H1 (cell line): ENCODE measurements around the gene LRP3. TPM values are rescaled to one million over a fixed set of nuclear protein-coding genes. Genes with fewer than 3 reads are reported as not detected.
A peak's percentile ranks its signal among the peaks of the same experiment; 100 is the strongest.

Experiments used
- CTCF ChIA-PET: fragments of 300-600 bp; sonication (Branson Sonifier 250); formaldehyde crosslinking; loops from one replicate; lab custom pipeline; 2021; ENCODE audit not compliant: partially characterized antibody; lab: Charles Lee
- POLR2A ChIA-PET: fragments of 300-600 bp; sonication (Branson Sonifier 250); formaldehyde crosslinking; loops from one replicate; lab custom pipeline; 2021; ENCODE audit warnings: inconsistent platforms; ENCODE audit not compliant: partially characterized antibody; lab: Charles Lee
- DNase-seq, 2 experiments: peaks; one replicate each; pipeline versions ENCODE4 v3.0.0 to v3.0.0-alpha.2; 2010 to 2022; ENCODE audit warnings: low spot score in 2 of 2, low read depth in 1 of 2, mixed read lengths in 1 of 2
- FAIRE-seq: peaks from 2 replicates; lab custom pipeline; 2011; peaks lifted over from hg19 to GRCh38; lab: Jason Lieb, UNC
- H2AFZ ChIP-seq: 2 replicates; pipeline ENCODE4 v1.8.1; 2012; ENCODE audit warnings: low read length, inconsistent platforms
- H2AK5ac ChIP-seq: 2 replicates; pipeline ENCODE4 v1.6.1; 2013; ENCODE audit warnings: low read depth, low read length
- H2BK120ac ChIP-seq: replicated peaks from 2 replicates; pipeline ENCODE3; 2013; ENCODE audit warnings: low read depth, low read length, inconsistent platforms
- H2BK12ac ChIP-seq: 2 replicates; pipeline ENCODE4 v1.6.1; 2013; ENCODE audit warnings: low read depth, low read length
- H2BK15ac ChIP-seq: 2 replicates; pipeline ENCODE4 v1.6.1; 2013; ENCODE audit warnings: low read length
- H2BK20ac ChIP-seq: 2 replicates; pipeline ENCODE4 v1.6.1; 2013; ENCODE audit warnings: low read length
- H2BK5ac ChIP-seq: 2 replicates; pipeline ENCODE4 v1.6.1; 2013; ENCODE audit warnings: low read depth, low read length
- H3K14ac ChIP-seq: 2 replicates; pipeline ENCODE4 v1.6.1; 2013; ENCODE audit warnings: inconsistent platforms; ENCODE audit not compliant: insufficient read length
- H3K18ac ChIP-seq: 2 replicates; pipeline ENCODE4 v1.6.1; 2013; ENCODE audit warnings: low read length; ENCODE audit errors: extremely low read depth
- H3K23ac ChIP-seq: 2 replicates; pipeline ENCODE4 v1.6.1; 2013; ENCODE audit warnings: inconsistent platforms; ENCODE audit not compliant: insufficient read length
- H3K23me2 ChIP-seq: 2 replicates; pipeline ENCODE4 v1.6.1; 2013; ENCODE audit warnings: low read depth, low read length
- H3K27ac ChIP-seq: 2 replicates; pipeline ENCODE4 v1.6.1; 2011; ENCODE audit warnings: low read depth, low read length, inconsistent platforms
- H3K27me3 ChIP-seq, 4 experiments: replicated peaks in 1 of 4; 1 replicate in 1 of 4; 2 replicates in 3 of 4; pipeline versions ENCODE4 v1.6.1 to v1.8.1; 2011 to 2013; ENCODE audit warnings: low read length in 3 of 4, mild to moderate bottlenecking in 3 of 4, inconsistent platforms in 2 of 4, mixed read lengths in 2 of 4, moderate library complexity in 1 of 4; ENCODE audit not compliant: control insufficient read depth in 3 of 4, insufficient read depth in 3 of 4; ENCODE audit errors: extremely low read depth in 1 of 4
- H3K36me3 ChIP-seq, 4 experiments: 2 replicates each; pipeline versions ENCODE4 v1.6.1 to v1.8.1; 2011 to 2013; ENCODE audit warnings: mild to moderate bottlenecking in 4 of 4, low read length in 3 of 4, moderate library complexity in 2 of 4, control low read depth in 1 of 4, inconsistent platforms in 1 of 4; ENCODE audit not compliant: insufficient read depth in 4 of 4, control insufficient read depth in 2 of 4
- H3K4ac ChIP-seq: replicated peaks from 2 replicates; pipeline ENCODE3; 2013; ENCODE audit warnings: low read length, low read depth, mixed read lengths, inconsistent platforms; ENCODE audit not compliant: insufficient read length
- H3K4me1 ChIP-seq, 4 experiments: replicated peaks in 1 of 4; 1 replicate in 1 of 4; 2 replicates in 3 of 4; pipeline versions ENCODE4 v1.6.1 to v1.8.1; 2011 to 2013; ENCODE audit warnings: low read length in 3 of 4, inconsistent platforms in 2 of 4, mixed read lengths in 1 of 4; ENCODE audit not compliant: insufficient read depth in 4 of 4, control insufficient read depth in 3 of 4
- H3K4me2 ChIP-seq, 2 experiments: 2 replicates each; pipeline versions ENCODE4 v1.6.1 to v1.8.1; 2011 to 2013; ENCODE audit warnings: low read depth in 2 of 2, low read length in 2 of 2, control low read depth in 1 of 2, inconsistent platforms in 1 of 2, mild to moderate bottlenecking in 1 of 2; ENCODE audit not compliant: insufficient read depth in 1 of 2
- H3K4me3 ChIP-seq, 4 experiments: fragments of 200-600, 300-600 bp in 1 of 4; sonication (generic), shearing (Covaris generic), sonication (Bioruptor Twin) in 1 of 4; 2 replicates each; pipeline versions ENCODE4 v1.5.1 to v1.8.1; 2011 to 2016; ENCODE audit warnings: low read length in 4 of 4, low read depth in 3 of 4, control low read depth in 2 of 4, inconsistent platforms in 2 of 4, mild to moderate bottlenecking in 2 of 4, mixed read lengths in 1 of 4, moderate library complexity in 1 of 4; ENCODE audit not compliant: insufficient read depth in 2 of 4; ENCODE audit errors: extremely low read depth in 1 of 4
- H3K56ac ChIP-seq: replicated peaks from 2 replicates; pipeline ENCODE3; 2013; ENCODE audit warnings: low read depth, mild to moderate bottlenecking, mixed read lengths, low read length, inconsistent platforms; ENCODE audit not compliant: insufficient read length
- H3K79me1 ChIP-seq: 2 replicates; pipeline ENCODE4 v1.6.1; 2013; ENCODE audit warnings: low read depth, low read length, control low read depth
- H3K79me2 ChIP-seq, 2 experiments: 2 replicates each; pipeline versions ENCODE4 v1.6.1 to v1.8.1; 2012 to 2013; ENCODE audit warnings: low read length in 2 of 2, mild to moderate bottlenecking in 2 of 2, inconsistent platforms in 1 of 2; ENCODE audit not compliant: insufficient read depth in 2 of 2, control insufficient read depth in 1 of 2
- H3K9ac ChIP-seq, 4 experiments: replicated peaks in 1 of 4; 1 replicate in 1 of 4; 2 replicates in 3 of 4; pipeline versions ENCODE4 v1.6.1 to v1.8.1; 2011 to 2013; ENCODE audit warnings: low read depth in 3 of 4, low read length in 3 of 4, control low read depth in 2 of 4, mild to moderate bottlenecking in 2 of 4, moderate library complexity in 2 of 4, inconsistent platforms in 1 of 4; ENCODE audit errors: extremely low read depth in 1 of 4
- H3K9me3 ChIP-seq, 2 experiments: 2 replicates each; pipeline versions ENCODE4 v1.6.1 to v1.8.1; 2012 to 2013; ENCODE audit warnings: mild to moderate bottlenecking in 2 of 2, moderate library complexity in 2 of 2, control low read depth in 1 of 2, inconsistent platforms in 1 of 2, low read depth in 1 of 2, low read length in 1 of 2, mixed read lengths in 1 of 2; ENCODE audit not compliant: insufficient read depth in 2 of 2
- H4K20me1 ChIP-seq, 2 experiments: replicated peaks in 1 of 2; 2 replicates each; pipeline versions ENCODE3 to v1.8.1; 2011 to 2013; ENCODE audit warnings: inconsistent platforms in 2 of 2, low read length in 2 of 2, mild to moderate bottlenecking in 1 of 2; ENCODE audit not compliant: insufficient read depth in 2 of 2, control insufficient read depth in 1 of 2
- H4K5ac ChIP-seq: 2 replicates; pipeline ENCODE4 v1.6.1; 2013; ENCODE audit warnings: low read length, low read depth, mixed read lengths, inconsistent platforms; ENCODE audit not compliant: insufficient read length
- H4K8ac ChIP-seq: 2 replicates; pipeline ENCODE4 v1.8.0; 2013; ENCODE audit warnings: mild to moderate bottlenecking, moderate library complexity, low read length, inconsistent platforms; ENCODE audit not compliant: insufficient read depth; ENCODE audit errors: extremely low read depth
- H4K91ac ChIP-seq: replicated peaks from 2 replicates; pipeline ENCODE3; 2013; ENCODE audit warnings: low read length, mixed read lengths, inconsistent platforms; ENCODE audit not compliant: insufficient read length
- BCL11A ChIP-seq, 2 experiments: IDR thresholded peaks; one replicate each; pipeline ENCODE4 v1.6.1; 2011; ENCODE audit warnings: low read depth in 2 of 2, low read length in 2 of 2, mild to moderate bottlenecking in 2 of 2
- CBX5 ChIP-seq: fragments of 300-800, 300-1000 bp; sonication (generic); IDR thresholded peaks from 2 replicates; pipeline ENCODE4 v1.7.1; 2016; ENCODE audit warnings: antibody characterized with exemption, low read length, low read depth
- CEBPB ChIP-seq: IDR thresholded peaks from 2 replicates; pipeline ENCODE4 v1.6.1; 2012; ENCODE audit warnings: low read depth, low read length
- EGR1 ChIP-seq: IDR thresholded peaks from 2 replicates; pipeline ENCODE4 v1.6.1; 2011; ENCODE audit warnings: low read depth, low read length, borderline replicate concordance
- NANOG ChIP-seq: IDR thresholded peaks from 2 replicates; pipeline ENCODE4 v1.6.1; 2011; ENCODE audit warnings: low read length, low read depth, mild to moderate bottlenecking, inconsistent platforms; ENCODE audit not compliant: insufficient read depth, poor library complexity, severe bottlenecking
- RAD21 ChIP-seq, 2 experiments: IDR thresholded peaks in 1 of 2; conservative IDR thresholded peaks in 1 of 2; 2 replicates each; pipeline ENCODE4 v1.6.1; 2011; ENCODE audit warnings: low read depth in 2 of 2, low read length in 2 of 2, improper control_type of control experiment in 1 of 2, inconsistent platforms in 1 of 2, mild to moderate bottlenecking in 1 of 2, moderate library complexity in 1 of 2
- RBBP5 ChIP-seq: IDR thresholded peaks from 2 replicates; pipeline ENCODE4 v1.7.1; 2012; ENCODE audit warnings: low read depth, mild to moderate bottlenecking, inconsistent platforms, low read length, moderate library complexity, borderline replicate concordance
- RFX5 ChIP-seq: IDR thresholded peaks from 2 replicates; pipeline ENCODE4 v1.6.1; 2011; ENCODE audit warnings: low read depth, low read length, improper control_type of control experiment, borderline replicate concordance
- RXRA ChIP-seq: IDR thresholded peaks from 2 replicates; pipeline ENCODE4 v1.6.1; 2011; ENCODE audit warnings: low read depth, mild to moderate bottlenecking, low read length, moderate library complexity; ENCODE audit not compliant: insufficient read depth
- SIN3A ChIP-seq, 2 experiments: IDR thresholded peaks in 1 of 2; conservative IDR thresholded peaks in 1 of 2; 2 replicates each; pipeline ENCODE4 v1.6.1; 2011 to 2012; ENCODE audit warnings: low read length in 2 of 2, improper control_type of control experiment in 1 of 2, low read depth in 1 of 2, mild to moderate bottlenecking in 1 of 2
- SUZ12 ChIP-seq: fragments of 200-600 bp; sonication (generic); IDR thresholded peaks from 2 replicates; pipeline ENCODE4 v1.6.1; 2012; ENCODE audit warnings: mild to moderate bottlenecking, inconsistent platforms, low read length, moderate library complexity, mixed read lengths
- YY1 ChIP-seq: IDR thresholded peaks from 2 replicates; pipeline ENCODE4 v1.6.1; 2011; ENCODE audit warnings: low read depth, mild to moderate bottlenecking, low read length
- WGBS, 2 experiments: shearing (Covaris generic) in 1 of 2; methylation state at CpG; one replicate each; pipeline versions ENCODE4 v1.1.6 to v1.1.7; 2013 to 2015; ENCODE audit warnings: low lambda C conversion rate in 2 of 2, mixed read lengths in 2 of 2, inconsistent platforms in 1 of 2, low coverage in 1 of 2, missing lambda C conversion rate in 1 of 2; ENCODE audit not compliant: insufficient replicate concordance in 2 of 2, insufficient coverage in 1 of 2, insufficient read length in 1 of 2; ENCODE audit errors: extremely low coverage in 1 of 2, missing lambda C conversion rate in 1 of 2; 5-methylcytosine and 5-hydroxymethylcytosine counted together
- polyA plus RNA-seq, 7 experiments: library from polyadenylated mRNA; depleted of rRNA in 3 of 7; stranded (reverse) in 5 of 7; unstranded in 2 of 7; fragments of >200 nt in 5 of 7; fragments of 200-250 nt in 2 of 7; gene quantifications; 1 replicate in 5 of 7; 2 replicates in 1 of 7; 4 replicates in 1 of 7; pipeline versions ENCODE4 v1.2.1 to v1.2.3, GENCODE V29; 2011 to 2013; ENCODE audit warnings: missing spikeins in 2 of 7, mixed read lengths in 2 of 7
- total RNA-seq: library from RNA; stranded (reverse); fragmentation: NEBNext Ultra II Directional; extraction: Animal tissue kit (Norgen Biotek cat#: 25700); gene quantifications from 2 replicates; pipeline ENCODE4 v1.2.1, GENCODE V29; 2021

Gene LRP3
- total and polyA plus RNA-seq, 2 of the 8 experiments (the other 6 are each of a cell fraction or from before 2014, with no cell fraction given): 30.3 to 33.7 TPM

GRCh38 chr19:33254245-33254824 is 60.2 kb downstream of the LRP3 start:
- Histone ChIP-seq H3K4ac (no peak overlapping the region), H3K14ac (no peak overlapping the region), H3K4me1 (peaks cover 0 to 4% (median under 1%) of the 10 kb centered on the region in 4 experiments; a peak in 4 of 7 replicates), H3K9ac (no peak overlapping the region), H3K23ac (no peak overlapping the region), H3K4me3 (no peak overlapping the region), H2BK20ac (no peak overlapping the region), H3K4me2 (no peak overlapping the region), H3K27me3 (no peaks in the 10 kb centered on the region; a peak in 1 of 7 replicates), H2AFZ (no peak overlapping the region), H3K27ac (no peak overlapping the region), H4K20me1 (peaks cover 0 to 12% of the 10 kb centered on the region in 2 experiments), H4K8ac (0 out of 2 replicates have a peak overlapping the region, but pooled peaks have one; percentile 2), H3K36me3 (no peaks in the 10 kb centered on the region), H3K23me2 (peaks cover 13% of the 10 kb centered on the region; the same call in 1 of the 2 replicates), H2AK5ac (no peak overlapping the region), H2BK15ac (no peak overlapping the region), H2BK5ac (no peak overlapping the region), H3K9me3 (no peaks in the 10 kb centered on the region), H4K5ac (no peak overlapping the region), H2BK120ac (no peak overlapping the region), H4K91ac (no peak overlapping the region), H2BK12ac (0 out of 2 replicates have a peak overlapping the region, but pooled peaks have one; percentile 17), H3K79me2 (no peaks in the 10 kb centered on the region), H3K18ac (no peak overlapping the region), H3K79me1 (peaks cover 6% of the 10 kb centered on the region; the same call in 1 of the 2 replicates), H3K56ac (no peak overlapping the region)
- ChIA-PET CTCF (interaction anchor here (0.6 to 2.6 kb wide), 7 partner anchors 8 to 155 kb away, joined by 3 to 14 read pairs (median 5); partner anchors contain the start of gene CEBPA), POLR2A (interaction anchor here (2.0 to 3.1 kb wide), 2 partner anchors 11 to 119 kb away, joined by 8 to 9 read pairs; partner anchors contain the start of gene CEBPG)
- FAIRE-seq (no peak), DNase-seq (no peak)
- 90% methylated on average over 9 of the region's 13 CpGs; no CpG with 5 or more reads in 1 of the 2 experiments for WGBS, 2 experiments
- TF ChIP-seq RAD21 (IDR thresholded peaks at IDR 0.05 in 1 of 2, conservative IDR thresholded peaks at IDR 0.05 in 1 of 2; ENCODE audit: low read depth in 2 of 2, low read length in 2 of 2) (no peak), YY1 (no peak), BCL11A (IDR thresholded peaks at IDR 0.05; ENCODE audit: low read depth in 2 of 2, low read length in 2 of 2) (no peak), SUZ12 (no peak), SIN3A (conservative IDR thresholded peaks at IDR 0.05 in 1 of 2, IDR thresholded peaks at IDR 0.05 in 1 of 2; ENCODE audit: low read depth in 1 of 2, low read length in 2 of 2) (no peak), NANOG (no peak), RFX5 (no peak), RBBP5 (no peak), CEBPB (no peak), RXRA (no peak), EGR1 (no peak), CBX5 (no peak)
